Sciatic nerve (tissue), 2 donors: Measurements from ENCODE around the gene CCNB1. TPM values are rescaled to one million over a fixed set of nuclear protein-coding genes. Genes with fewer than 3 reads are reported as not detected.
"Not testable (repeated sequence)": the region's sequence is repeated elsewhere in the genome, so short reads cannot be mapped to it uniquely, and the experiment has no call there.

Source experiments
- ATAC-seq: fragments of 200-7000 bp; cut with Tn5 transposase; one replicate; pipeline ENCODE4 v1.9.1; 2020; ENCODE audit warnings: mild to moderate bottlenecking, moderate library complexity
- DNase-seq: peaks from one replicate; pipeline ENCODE4 v3.0.0-alpha.2; 2020; ENCODE audit warnings: low spot score
- intact Hi-C: fragments of 100-400 bp; cut with DNase I; formaldehyde crosslinking; loops from one replicate; pipeline ENCODE4 v1.14.2; 2022
- total RNA-seq: library from RNA; stranded (reverse); fragmentation: NEBNext Ultra II Directional; extraction: Animal tissue kit (Norgen Biotek cat#: 25700); gene quantifications from one replicate; pipeline ENCODE4 v1.2.1, GENCODE V29; 2021
- donor health status: DM: no; HTN: no; CAD: no.
- donor health status: DM: no; HTN: no; CAD: no.

Gene CCNB1
- 3.3 TPM for total RNA-seq

GRCh38 chr5:69166686-69167492, at the start of gene CCNB1:
Gene CCNB1, plus strand, starts transcription at chr5:69167150. Its CDS starts 113 bp downstream, at chr5:69167263.
- peak; percentile 99 for DNase-seq
- intact Hi-C loops = loop anchor here (1.0 kb wide), 1 partner anchor 21 kb away; no protein-coding TSS in a partner anchor
- ATAC-seq = peak; percentile 100

- no peak for ATAC-seq
- DNase-seq = no peak
- intact Hi-C loops = no loop called here
Measured at GRCh38 chr5:69129413-69129812, 37.5 kb upstream of the CCNB1 start.

- DNase-seq (no peak), ATAC-seq (no peak)
- intact Hi-C loops = no loop called here
Measured at GRCh38 chr5:69130241-69130640, 36.7 kb upstream of the CCNB1 start.

GRCh38 chr5:69131304-69131703, 35.6 kb upstream of the CCNB1 start:
- no peak for DNase-seq
- intact Hi-C loops = no loop called here
- ATAC-seq = no peak

GRCh38 chr5:69134126-69134525, 32.8 kb upstream of the CCNB1 start:
- ATAC-seq = no peak
- DNase-seq = no peak
- intact Hi-C loops = no loop called here

GRCh38 chr5:69136293-69136692, 30.7 kb upstream of the CCNB1 start:
- DNase-seq = no peak
- ATAC-seq = no peak
- intact Hi-C loops = no loop called here

GRCh38 chr5:69137208-69137607, 29.7 kb upstream of the CCNB1 start:
- ATAC-seq, intact Hi-C loops, DNase-seq: not testable (repeated sequence)

GRCh38 chr5:69137807-69138206, 29.1 kb upstream of the CCNB1 start:
- no peak for ATAC-seq
- no peak for DNase-seq
- intact Hi-C loops = no loop called here

GRCh38 chr5:69138766-69139165, 28.2 kb upstream of the CCNB1 start:
- no peak for DNase-seq

GRCh38 chr5:69140239-69140638, 26.7 kb upstream of the CCNB1 start:
- intact Hi-C loops, DNase-seq: not testable (repeated sequence)

More at GRCh38 chr5:69138766-69139165, 28.2 kb upstream of the CCNB1 start:
- no peak for ATAC-seq
- intact Hi-C loops = no loop called here

GRCh38 chr5:69140827-69141226, 26.1 kb upstream of the CCNB1 start:
- ATAC-seq = no peak
- no peak for DNase-seq
- intact Hi-C loops = no loop called here

More at GRCh38 chr5:69140239-69140638, 26.7 kb upstream of the CCNB1 start:
- not testable (repeated sequence) for ATAC-seq

GRCh38 chr5:69148576-69148975, 18.4 kb upstream of the CCNB1 start:
- DNase-seq, ATAC-seq, intact Hi-C loops: not testable (repeated sequence)

- intact Hi-C loops = no loop called here
- ATAC-seq = no peak
Measured at GRCh38 chr5:69148981-69149675, 17.8 kb upstream of the CCNB1 start.

GRCh38 chr5:69149676-69150010, 17.3 kb upstream of the CCNB1 start:
- intact Hi-C loops = no loop called here
- DNase-seq (no peak), ATAC-seq (no peak)

More at GRCh38 chr5:69148981-69149675, 17.8 kb upstream of the CCNB1 start:
- no peak for DNase-seq

GRCh38 chr5:69152731-69153130, 14.2 kb upstream of the CCNB1 start:
- ATAC-seq (no peak), DNase-seq (no peak)
- intact Hi-C loops = no loop called here

GRCh38 chr5:69156456-69156855, 10.5 kb upstream of the CCNB1 start:
- ATAC-seq (no peak), DNase-seq (no peak)
- intact Hi-C loops = no loop called here

- intact Hi-C loops = no loop called here
- DNase-seq = no peak
- no peak for ATAC-seq
Measured at GRCh38 chr5:69158039-69158438, 8.9 kb upstream of the CCNB1 start.

- intact Hi-C loops = no loop called here
- no peak for ATAC-seq
Measured at GRCh38 chr5:69160651-69161050, 6.3 kb upstream of the CCNB1 start.

GRCh38 chr5:69167493-69167855, 524 bp downstream of the CCNB1 start:
- ATAC-seq = no peak
- intact Hi-C loops = no loop called here
- DNase-seq = no peak

More at GRCh38 chr5:69160651-69161050, 6.3 kb upstream of the CCNB1 start:
- DNase-seq = no peak

GRCh38 chr5:69167929-69168328, 979 bp downstream of the CCNB1 start:
- ATAC-seq = no peak
- intact Hi-C loops = no loop called here
- no peak for DNase-seq
